ENCODE results near the gene POLG2.

GRCh38 chr17:64508683-64509082 is 11.8 kb upstream of the POLG2 start:
- TF ChIP-seq E2F1 (CRISPR knock-in tag; IDR thresholded peaks at IDR 0.05), result no peak
- TF ChIP-seq CTCF (IDR thresholded peaks at IDR 0.05), result no peak
- TF ChIP-seq IRF1 (CRISPR knock-in tag; IDR thresholded peaks at IDR 0.05), result no peak
- no peak for TF ChIP-seq SP1 (CRISPR knock-in tag; conservative IDR thresholded peaks at IDR 0.05)
- TF ChIP-seq USF2 (CRISPR knock-in tag; IDR thresholded peaks at IDR 0.05), result no peak
- TF ChIP-seq ZNF416 (CRISPR knock-in tag; IDR thresholded peaks at IDR 0.05), result no peak
- no peak for TF ChIP-seq MYBL2 (CRISPR knock-in tag; IDR thresholded peaks at IDR 0.05)
- TF ChIP-seq HMGXB4 (CRISPR knock-in tag; IDR thresholded peaks at IDR 0.05), result no peak
- TF ChIP-seq MLX (CRISPR knock-in tag; IDR thresholded peaks at IDR 0.05), result no peak
- TF ChIP-seq CREB1 (CRISPR knock-in tag; IDR thresholded peaks at IDR 0.05), result no peak
- TF ChIP-seq CBFB (CRISPR knock-in tag; IDR thresholded peaks at IDR 0.05; ENCODE audit: low read depth), result no peak
- no peak for TF ChIP-seq NFE2L1 (CRISPR knock-in tag; IDR thresholded peaks at IDR 0.05)
- TF ChIP-seq ZNF121 (CRISPR knock-in tag; IDR thresholded peaks at IDR 0.05), result no peak
